AG10803 (cell line): ENCODE results near the gene SOX14.

Experiments
- DNase-seq: peaks from one replicate; pipeline ENCODE4 v3.0.0; 2010; ENCODE audit warnings: low read depth
- H3K4me3 ChIP-seq: 2 replicates; pipeline ENCODE4 v1.5.1; 2011; ENCODE audit warnings: mild to moderate bottlenecking, low read length, control low read depth
- TF ChIP-seq, protein P1 (sequence below): conservative IDR thresholded peaks from 2 replicates; pipeline ENCODE4 v1.5.1; 2011; ENCODE audit warnings: mild to moderate bottlenecking, low read length, control low read depth, inconsistent platforms

SOX14 gene

DNA sequence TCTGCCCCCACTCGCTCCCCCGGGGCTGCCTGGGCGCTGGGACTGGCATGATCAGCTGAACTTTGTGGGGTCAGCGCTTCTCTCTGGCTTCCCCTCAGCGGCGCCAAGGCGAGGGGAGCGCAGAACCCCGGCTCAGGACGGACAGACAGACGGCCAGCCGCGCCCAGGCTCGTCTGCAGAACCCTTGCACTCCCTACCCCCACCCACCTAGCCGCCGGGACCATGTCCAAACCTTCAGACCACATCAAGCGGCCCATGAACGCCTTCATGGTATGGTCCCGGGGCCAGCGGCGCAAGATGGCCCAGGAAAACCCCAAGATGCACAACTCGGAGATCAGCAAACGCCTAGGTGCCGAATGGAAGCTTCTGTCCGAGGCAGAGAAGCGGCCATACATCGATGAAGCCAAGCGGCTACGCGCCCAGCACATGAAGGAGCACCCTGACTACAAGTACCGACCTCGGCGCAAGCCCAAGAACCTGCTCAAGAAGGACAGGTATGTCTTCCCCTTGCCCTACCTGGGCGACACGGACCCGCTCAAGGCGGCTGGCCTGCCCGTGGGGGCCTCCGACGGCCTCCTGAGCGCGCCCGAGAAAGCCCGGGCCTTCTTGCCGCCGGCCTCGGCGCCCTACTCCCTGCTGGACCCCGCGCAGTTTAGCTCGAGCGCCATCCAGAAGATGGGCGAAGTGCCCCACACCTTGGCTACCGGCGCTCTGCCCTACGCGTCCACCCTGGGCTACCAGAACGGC lies 621 bp downstream of the SOX14 start:
- TF ChIP-seq, protein P1, sequence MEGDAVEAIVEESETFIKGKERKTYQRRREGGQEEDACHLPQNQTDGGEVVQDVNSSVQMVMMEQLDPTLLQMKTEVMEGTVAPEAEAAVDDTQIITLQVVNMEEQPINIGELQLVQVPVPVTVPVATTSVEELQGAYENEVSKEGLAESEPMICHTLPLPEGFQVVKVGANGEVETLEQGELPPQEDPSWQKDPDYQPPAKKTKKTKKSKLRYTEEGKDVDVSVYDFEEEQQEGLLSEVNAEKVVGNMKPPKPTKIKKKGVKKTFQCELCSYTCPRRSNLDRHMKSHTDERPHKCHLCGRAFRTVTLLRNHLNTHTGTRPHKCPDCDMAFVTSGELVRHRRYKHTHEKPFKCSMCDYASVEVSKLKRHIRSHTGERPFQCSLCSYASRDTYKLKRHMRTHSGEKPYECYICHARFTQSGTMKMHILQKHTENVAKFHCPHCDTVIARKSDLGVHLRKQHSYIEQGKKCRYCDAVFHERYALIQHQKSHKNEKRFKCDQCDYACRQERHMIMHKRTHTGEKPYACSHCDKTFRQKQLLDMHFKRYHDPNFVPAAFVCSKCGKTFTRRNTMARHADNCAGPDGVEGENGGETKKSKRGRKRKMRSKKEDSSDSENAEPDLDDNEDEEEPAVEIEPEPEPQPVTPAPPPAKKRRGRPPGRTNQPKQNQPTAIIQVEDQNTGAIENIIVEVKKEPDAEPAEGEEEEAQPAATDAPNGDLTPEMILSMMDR = no peak
- DNase-seq = no peak
- no peak overlapping the region for H3K4me3 ChIP-seq

DNA sequence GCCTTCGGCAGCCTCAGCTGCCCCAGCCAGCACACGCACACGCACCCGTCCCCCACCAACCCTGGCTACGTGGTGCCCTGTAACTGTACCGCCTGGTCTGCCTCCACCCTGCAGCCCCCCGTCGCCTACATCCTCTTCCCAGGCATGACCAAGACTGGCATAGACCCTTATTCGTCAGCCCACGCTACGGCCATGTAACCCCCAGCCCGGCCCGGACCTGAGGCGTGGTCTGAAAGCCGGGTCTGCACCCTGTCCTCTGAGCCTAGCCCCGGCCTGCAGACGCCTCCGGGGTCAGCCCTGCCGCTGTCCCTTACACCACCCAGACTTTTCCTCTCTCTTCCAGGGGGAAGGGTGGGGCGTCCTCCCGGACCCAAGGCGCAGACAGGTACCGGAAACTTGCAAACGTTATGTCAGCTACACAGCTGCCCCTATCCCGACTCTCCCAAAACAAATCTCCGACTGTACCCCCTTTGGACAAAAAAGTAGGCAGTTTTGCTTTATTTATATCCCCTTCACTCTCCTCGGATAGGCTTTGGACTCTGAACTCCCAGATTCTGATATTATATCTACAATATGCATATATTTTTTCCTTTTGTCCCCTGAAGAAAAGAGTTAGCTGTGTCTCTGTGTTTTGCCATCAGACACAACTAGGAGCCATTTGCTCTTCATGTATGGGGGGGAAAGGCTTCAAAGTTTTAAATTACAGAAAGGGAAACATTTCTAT lies 1.4 kb downstream of the SOX14 start:
- TF ChIP-seq, protein P1 = no peak
- DNase-seq = no peak
- H3K4me3 ChIP-seq = no peak overlapping the region

DNA sequence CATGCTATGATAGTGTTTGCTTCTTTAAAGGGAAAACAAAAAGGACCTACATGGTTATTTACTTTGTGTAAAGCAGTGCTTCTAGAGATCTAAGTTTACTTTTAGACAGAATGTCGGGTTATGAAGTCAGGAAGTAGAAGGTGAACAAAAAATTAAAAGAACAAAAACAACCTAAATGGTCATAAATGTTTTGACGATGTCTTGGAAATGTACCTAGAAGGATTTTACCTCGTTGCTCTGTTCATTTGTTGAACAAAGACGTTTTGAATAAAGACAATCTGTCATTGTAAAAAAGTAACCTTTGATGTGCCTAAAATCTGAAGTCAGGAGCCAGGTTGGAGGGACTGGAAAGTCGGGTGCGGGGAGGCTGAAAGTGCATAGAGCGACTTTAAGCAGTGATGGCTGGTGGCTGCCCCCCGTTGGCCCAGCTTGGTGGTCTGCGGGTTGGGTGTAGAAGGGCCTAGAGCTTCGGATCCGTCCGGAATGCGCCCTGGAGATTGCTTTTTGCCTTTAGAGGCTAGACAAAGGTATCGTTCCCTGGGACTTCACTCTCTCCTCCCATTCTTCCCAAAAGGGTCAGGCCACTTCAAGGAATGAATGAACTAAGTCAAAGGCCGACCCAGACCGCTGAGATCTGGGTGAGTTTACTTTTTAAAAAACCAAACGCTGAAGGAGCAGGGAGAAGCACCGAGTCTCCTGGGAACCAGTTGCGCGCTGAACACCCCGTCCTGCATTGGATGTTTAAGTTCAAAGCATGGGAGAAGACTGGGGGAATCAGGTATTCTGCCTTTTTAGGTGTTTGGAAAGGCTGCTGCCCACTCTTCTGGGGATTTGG lies 2.1 kb downstream of the SOX14 start:
- no peak overlapping the region for H3K4me3 ChIP-seq
- no peak for DNase-seq
- TF ChIP-seq, protein P1 = no peak

DNA sequence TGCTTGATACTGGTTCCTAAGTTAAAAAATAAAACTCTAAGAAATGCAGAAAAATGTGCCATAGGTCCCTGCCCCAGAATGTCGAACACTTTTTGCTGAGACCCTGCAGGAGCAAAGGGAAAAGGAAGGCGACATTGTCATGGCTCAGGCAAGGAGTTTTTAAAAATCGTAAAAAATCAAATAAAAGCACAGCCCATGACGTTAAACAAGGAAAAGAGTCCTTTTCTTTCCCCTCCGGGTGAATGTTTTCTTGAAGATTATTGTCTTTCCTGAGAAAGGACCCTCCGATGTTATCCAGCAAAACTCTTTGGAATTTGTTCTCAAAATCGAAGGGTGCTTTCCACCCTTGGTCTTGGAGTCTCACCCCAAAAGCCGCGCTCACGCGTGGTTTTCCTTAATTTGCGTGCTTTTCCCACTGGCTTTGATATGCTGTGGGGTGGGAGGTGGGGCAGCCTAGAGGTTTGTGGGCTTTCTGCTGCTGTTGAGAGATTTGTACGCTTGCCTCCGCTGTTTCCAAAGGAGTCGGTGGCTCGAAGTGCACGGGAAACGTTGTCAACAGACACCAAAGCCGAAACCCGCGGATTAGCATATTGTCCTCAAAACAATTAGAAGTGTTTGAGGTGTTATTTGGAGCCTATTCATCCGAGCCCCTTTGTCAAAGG lies 2.9 kb downstream of the SOX14 start:
- DNase-seq = no peak
- no peak overlapping the region for H3K4me3 ChIP-seq
- TF ChIP-seq, protein P1 = no peak

DNA sequence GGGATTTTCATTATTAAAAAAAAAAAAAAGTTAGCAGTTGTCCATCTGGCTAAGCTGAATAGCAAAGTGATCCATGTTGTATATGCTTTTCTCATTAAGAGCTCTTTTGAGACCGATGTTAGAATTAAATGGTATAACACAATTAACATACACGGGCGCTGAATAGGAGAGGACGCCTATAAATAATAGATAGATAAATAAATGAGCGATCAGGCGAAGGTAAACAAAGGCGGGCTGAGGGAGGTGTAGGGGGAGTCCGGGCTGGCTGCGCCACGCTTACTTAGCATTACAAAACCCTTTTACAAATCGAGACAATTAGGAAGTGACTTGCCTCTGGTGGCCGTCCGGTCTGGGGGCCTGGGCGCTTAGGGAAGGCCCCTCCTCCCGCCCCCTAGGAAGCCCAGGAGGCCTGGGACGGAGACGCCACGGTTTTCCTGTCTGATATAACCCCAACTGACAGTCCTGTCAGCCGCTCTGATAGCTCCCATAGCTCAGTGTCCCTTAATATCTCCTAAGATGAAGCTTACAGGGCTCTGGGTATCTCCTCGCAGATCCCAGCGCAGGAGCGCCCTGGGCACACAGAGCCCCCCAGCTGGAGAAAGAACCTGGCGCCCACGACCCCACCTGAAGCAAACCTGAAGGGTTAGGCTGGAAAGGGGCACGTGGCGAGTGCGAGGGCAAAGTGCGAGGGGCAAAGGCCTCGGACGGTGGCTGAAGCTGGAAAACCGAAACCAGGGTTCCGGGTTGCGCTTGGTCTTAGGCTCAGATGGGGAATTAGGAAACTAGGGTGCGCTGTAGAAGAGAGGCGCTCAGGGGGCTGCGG lies 3.6 kb downstream of the SOX14 start:
- no peak for DNase-seq
- TF ChIP-seq, protein P1 = no peak
- peak overlapping the region; percentile 53 for H3K4me3 ChIP-seq
